ENCODE measurements around the gene SIN3A.

The SIN3A gene

GRCh38 chr15:75437721-75438120, 13.8 kb downstream of the SIN3A start:
- H3K9me2 ChIP-seq (replicated peaks; ENCODE audit: insufficient read depth, low read length), result no peaks in the 10 kb centered on the region
- H3K36me3 ChIP-seq (ENCODE audit: low read length), result peaks cover 5% of the 10 kb centered on the region; the same call in 1 of the 2 replicates
- H3K9ac ChIP-seq (ENCODE audit: low read length), result no peak overlapping the region
- 0 out of 2 replicates have a peak, but pooled peaks cover 4% of the 10 kb centered on the region for H3F3A ChIP-seq (ENCODE audit: insufficient read depth)
- TF ChIP-seq EZH2phosphoT487 (conservative IDR thresholded peaks at IDR 0.05; ENCODE audit: low read length) (no peak), CTCF (IDR thresholded peaks at IDR 0.05; ENCODE audit: insufficient read depth, low read length, poor library complexity, severe bottlenecking) (no peak)
- H3K27me3 ChIP-seq (ENCODE audit: low read length), result no peaks in the 10 kb centered on the region
- no peaks in the 10 kb centered on the region for H3K9me3 ChIP-seq (ENCODE audit: insufficient read depth, low read length)
- H2AFZ ChIP-seq (ENCODE audit: low read depth, low read length, severe bottlenecking), result no peak overlapping the region
- no peak overlapping the region for H3K4me2 ChIP-seq (ENCODE audit: low read depth, low read length, poor library complexity, severe bottlenecking)
- H4K20me1 ChIP-seq (ENCODE audit: low read depth, low read length), result peaks cover 19% of the 10 kb centered on the region
- peaks cover 95% of the 10 kb centered on the region for H3K79me2 ChIP-seq (ENCODE audit: insufficient read depth, low read length)
- H3K27ac ChIP-seq (ENCODE audit: low read depth, low read length), result no peak overlapping the region
- no peak overlapping the region for H3K4me3 ChIP-seq (ENCODE audit: insufficient read depth, low read length, poor library complexity, severe bottlenecking)

GRCh38 chr15:75436881-75437280, 14.6 kb downstream of the SIN3A start:
- Histone ChIP-seq H3K9me3 (ENCODE audit: insufficient read depth, low read length) (no peaks in the 10 kb centered on the region), H3K27ac (ENCODE audit: low read depth, low read length) (no peak overlapping the region), H3K4me2 (ENCODE audit: low read depth, low read length, poor library complexity, severe bottlenecking) (no peak overlapping the region), H3K36me3 (ENCODE audit: low read length) (peaks cover 5% of the 10 kb centered on the region; the same call in 1 of the 2 replicates), H3K9me2 (replicated peaks; ENCODE audit: insufficient read depth, low read length) (no peaks in the 10 kb centered on the region), H3K27me3 (ENCODE audit: low read length) (no peaks in the 10 kb centered on the region), H3K79me2 (ENCODE audit: insufficient read depth, low read length) (peaks cover 95% of the 10 kb centered on the region), H3F3A (ENCODE audit: insufficient read depth) (0 out of 2 replicates have a peak, but pooled peaks cover 4% of the 10 kb centered on the region), H4K20me1 (ENCODE audit: low read depth, low read length) (peaks cover 19% of the 10 kb centered on the region), H3K4me3 (ENCODE audit: insufficient read depth, low read length, poor library complexity, severe bottlenecking) (no peak overlapping the region), H2AFZ (ENCODE audit: low read depth, low read length, severe bottlenecking) (no peak overlapping the region), H3K9ac (ENCODE audit: low read length) (no peak overlapping the region)
- TF ChIP-seq EZH2phosphoT487 (conservative IDR thresholded peaks at IDR 0.05; ENCODE audit: low read length) (no peak), CTCF (IDR thresholded peaks at IDR 0.05; ENCODE audit: insufficient read depth, low read length, poor library complexity, severe bottlenecking) (no peak)

- H3K79me2 ChIP-seq (ENCODE audit: insufficient read depth, low read length), result peaks cover 74% of the 10 kb centered on the region
Observed at GRCh38 chr15:75431682-75432081, 19.8 kb downstream of the SIN3A start.

More at GRCh38 chr15:75431682-75432081, 19.8 kb downstream of the SIN3A start:
- TF ChIP-seq EZH2phosphoT487 (conservative IDR thresholded peaks at IDR 0.05; ENCODE audit: low read length) (no peak), CTCF (IDR thresholded peaks at IDR 0.05; ENCODE audit: insufficient read depth, low read length, poor library complexity, severe bottlenecking) (no peak)
- no peaks in the 10 kb centered on the region for H3K27me3 ChIP-seq (ENCODE audit: low read length)
- no peak overlapping the region for H3K4me2 ChIP-seq (ENCODE audit: low read depth, low read length, poor library complexity, severe bottlenecking)
- peaks cover 16% of the 10 kb centered on the region for H4K20me1 ChIP-seq (ENCODE audit: low read depth, low read length)
- no peak overlapping the region for H3K9ac ChIP-seq (ENCODE audit: low read length)
- H3K27ac ChIP-seq (ENCODE audit: low read depth, low read length), result no peak overlapping the region
- no peak overlapping the region for H3K4me3 ChIP-seq (ENCODE audit: insufficient read depth, low read length, poor library complexity, severe bottlenecking)
- no peak overlapping the region for H2AFZ ChIP-seq (ENCODE audit: low read depth, low read length, severe bottlenecking)
- H3F3A ChIP-seq (ENCODE audit: insufficient read depth), result 0 out of 2 replicates have a peak, but pooled peaks cover 4% of the 10 kb centered on the region
- peaks cover 16% of the 10 kb centered on the region; the same call in 1 of the 2 replicates for H3K36me3 ChIP-seq (ENCODE audit: low read length)
- H3K9me3 ChIP-seq (ENCODE audit: insufficient read depth, low read length), result no peaks in the 10 kb centered on the region
- H3K9me2 ChIP-seq (replicated peaks; ENCODE audit: insufficient read depth, low read length), result no peaks in the 10 kb centered on the region
